Stimulated activated CD8-positive, alpha-beta memory T cell treated with anti-CD3 and anti-CD28 coated beads, Interleukin-4, amount 100 ng/mL, for 24 hours (primary cell): ENCODE measurements around the gene SLC2A14.
A peak's percentile ranks its signal among the peaks of the same experiment; 100 is the strongest.
"Not testable (repeated sequence)": the region's sequence is repeated elsewhere in the genome, so short reads cannot be mapped to it uniquely, and the experiment has no call there.

ENCODE experiments used
- DNase-seq: peaks from one replicate; pipeline ENCODE4 v3.0.0-alpha.2; 2020; ENCODE audit warnings: low read depth

Gene SLC2A14

GRCh38 chr12:7872566-7873319 lies at the start of gene SLC2A14:
SLC2A14 (minus strand) TSS chr12:7872915; CDS start chr12:7869880, 3,035 bp downstream.
- no peak for DNase-seq

GRCh38 chr12:7921181-7921580 lies 48.5 kb upstream of the SLC2A14 start:
- not testable (repeated sequence) for DNase-seq

GRCh38 chr12:7918268-7918590 lies 45.5 kb upstream of the SLC2A14 start:
- not testable (repeated sequence) for DNase-seq

- DNase-seq: no peak
Observed at GRCh38 chr12:7917392-7918267, 44.9 kb upstream of the SLC2A14 start.

GRCh38 chr12:7916936-7917335 lies 44.2 kb upstream of the SLC2A14 start:
- DNase-seq: no peak

GRCh38 chr12:7915661-7916403 lies 43.1 kb upstream of the SLC2A14 start:
- DNase-seq: peak; percentile 22

- DNase-seq: not testable (repeated sequence)
Observed at GRCh38 chr12:7910106-7910505, 37.4 kb upstream of the SLC2A14 start.

- no peak for DNase-seq
Observed at GRCh38 chr12:7907009-7907408, 34.3 kb upstream of the SLC2A14 start.

- not testable (repeated sequence) for DNase-seq
Observed at GRCh38 chr12:7906303-7906702, 33.6 kb upstream of the SLC2A14 start.

- DNase-seq: not testable (repeated sequence)
Observed at GRCh38 chr12:7905600-7906125, 32.9 kb upstream of the SLC2A14 start.

- DNase-seq: no peak
Observed at GRCh38 chr12:7905071-7905470, 32.4 kb upstream of the SLC2A14 start.

GRCh38 chr12:7902416-7902815 lies 29.7 kb upstream of the SLC2A14 start:
- DNase-seq: not testable (repeated sequence)

- no peak for DNase-seq
Observed at GRCh38 chr12:7899755-7900154, 27.0 kb upstream of the SLC2A14 start.

- not testable (repeated sequence) for DNase-seq
Observed at GRCh38 chr12:7896726-7897125, 24.0 kb upstream of the SLC2A14 start.

GRCh38 chr12:7892186-7892980 lies 19.7 kb upstream of the SLC2A14 start:
- DNase-seq: no peak

- no peak for DNase-seq
Observed at GRCh38 chr12:7884689-7885088, 12.0 kb upstream of the SLC2A14 start.

- not testable (repeated sequence) for DNase-seq
Observed at GRCh38 chr12:7881736-7882120, 9.0 kb upstream of the SLC2A14 start.

- DNase-seq: not testable (repeated sequence)
Observed at GRCh38 chr12:7880952-7881735, 8.4 kb upstream of the SLC2A14 start.

GRCh38 chr12:7879246-7879645 lies 6.5 kb upstream of the SLC2A14 start:
- no peak for DNase-seq

GRCh38 chr12:7877420-7877819 lies 4.7 kb upstream of the SLC2A14 start:
- no peak for DNase-seq

- no peak for DNase-seq
Observed at GRCh38 chr12:7870335-7870734, 2.4 kb downstream of the SLC2A14 start.
